HG03565 (cell line): ENCODE measurements around the gene ICOSLG.
"Not testable (repeated sequence)": the region's sequence is repeated elsewhere in the genome, so short reads cannot be mapped to it uniquely, and the experiment has no call there.

Experiments used
- ATAC-seq: cut with Tn5 transposase; IDR thresholded peaks from one replicate; pipeline ENCODE4 v1.9.1; 2021; ENCODE audit warnings: mild to moderate bottlenecking, moderate library complexity; ENCODE audit not compliant: unreplicated experiment

The ICOSLG gene

DNA sequence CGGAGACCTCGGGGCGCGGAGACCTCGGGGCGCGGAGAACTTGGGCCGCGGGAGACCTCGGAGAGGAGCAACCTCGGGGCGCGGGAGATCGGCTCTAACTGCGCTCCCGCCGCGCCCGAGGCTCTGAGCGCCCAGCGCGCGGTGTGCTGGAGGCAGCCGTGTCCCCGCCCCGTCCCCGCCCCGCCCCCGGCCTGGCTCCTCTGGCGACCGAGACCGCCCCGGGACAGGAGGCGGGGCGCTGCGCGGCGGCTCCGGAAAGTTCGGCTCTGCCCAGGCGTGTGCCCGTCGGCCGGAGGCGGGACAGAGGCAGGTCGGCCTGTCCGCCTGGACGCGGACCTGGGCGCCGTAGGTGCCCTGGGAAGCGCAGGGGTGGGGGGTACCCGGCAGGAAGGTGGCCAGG is at the start of gene ICOSLG:
ICOSLG (minus strand) TSS at position 102 of the 400 bp plus-strand sequence. CDS start 126 bp downstream, outside the sequence.
- not testable (repeated sequence) for ATAC-seq

DNA sequence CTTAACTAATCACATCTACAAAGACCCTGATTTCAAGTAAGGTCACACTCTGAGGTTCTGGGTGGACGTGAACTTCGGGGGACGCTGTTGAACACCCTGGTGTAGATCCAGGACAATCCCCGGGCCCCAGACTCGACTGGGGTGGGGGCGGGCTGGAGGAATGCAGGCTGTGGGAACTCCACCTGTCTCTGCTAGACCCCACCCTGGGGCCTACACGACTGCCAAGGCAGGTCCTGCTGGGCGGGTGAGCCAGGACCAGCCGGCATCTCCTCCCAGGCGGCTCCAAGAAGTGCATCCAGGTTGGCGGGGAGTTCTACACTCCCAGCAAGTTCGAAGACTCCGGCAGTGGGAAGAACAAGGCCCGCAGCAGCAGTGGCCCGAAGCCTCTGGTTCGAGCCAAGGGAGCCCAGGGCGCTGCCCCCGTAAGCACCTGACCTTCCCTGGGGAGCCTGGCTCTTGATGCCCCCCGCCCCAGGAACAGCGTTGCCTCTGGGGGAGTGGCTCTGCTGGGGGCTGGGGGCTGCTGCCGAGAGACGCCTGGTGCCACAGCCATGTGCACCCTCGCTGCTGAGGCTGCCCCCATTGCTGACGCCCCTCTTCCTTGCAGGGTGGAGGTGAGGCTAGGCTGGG is 48.8 kb upstream of the ICOSLG start:
- ATAC-seq = no peak

- no peak for ATAC-seq
Measured at GRCh38 chr21:44288251-44289110, 47.7 kb upstream of the ICOSLG start.

GRCh38 chr21:44286716-44287632 is 46.2 kb upstream of the ICOSLG start:
- no peak for ATAC-seq

GRCh38 chr21:44286086-44286715 is 45.5 kb upstream of the ICOSLG start:
- ATAC-seq = no peak

- no peak for ATAC-seq
Measured at GRCh38 chr21:44285138-44285992, 44.6 kb upstream of the ICOSLG start, which contains the start of gene AIRE. AIRE (plus strand) TSS chr21:44285876; CDS start chr21:44286007, 131 bp downstream.

GRCh38 chr21:44283948-44284347 is 43.2 kb upstream of the ICOSLG start:
- no peak for ATAC-seq

DNA sequence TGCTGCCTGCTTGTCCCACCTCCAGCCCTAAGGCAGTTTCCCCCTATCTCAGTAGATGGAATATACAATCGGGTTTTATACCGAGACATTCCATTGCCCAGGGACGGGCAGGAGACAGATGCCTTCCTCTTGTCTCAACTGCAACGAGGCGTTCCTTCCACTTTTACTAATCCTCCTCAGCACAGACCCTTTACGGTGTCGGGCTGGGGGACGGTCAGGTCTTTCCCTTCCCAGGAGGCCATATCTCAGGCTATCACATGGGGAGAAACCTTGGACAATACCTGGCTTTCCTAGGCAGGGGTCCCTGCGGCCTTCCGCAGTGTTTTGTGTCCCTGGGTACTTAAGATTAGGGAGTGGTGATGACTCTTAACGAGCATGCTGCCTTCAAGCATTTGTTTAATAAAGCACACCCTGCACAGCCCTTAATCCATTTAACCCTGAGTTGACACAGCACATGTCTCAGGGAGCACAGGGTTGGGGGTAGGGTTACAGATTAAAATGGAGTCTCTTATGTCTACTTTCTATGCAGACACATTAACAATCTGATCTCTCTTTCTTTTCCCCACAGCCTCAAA is 42.6 kb upstream of the ICOSLG start:
- not testable (repeated sequence) for ATAC-seq

DNA sequence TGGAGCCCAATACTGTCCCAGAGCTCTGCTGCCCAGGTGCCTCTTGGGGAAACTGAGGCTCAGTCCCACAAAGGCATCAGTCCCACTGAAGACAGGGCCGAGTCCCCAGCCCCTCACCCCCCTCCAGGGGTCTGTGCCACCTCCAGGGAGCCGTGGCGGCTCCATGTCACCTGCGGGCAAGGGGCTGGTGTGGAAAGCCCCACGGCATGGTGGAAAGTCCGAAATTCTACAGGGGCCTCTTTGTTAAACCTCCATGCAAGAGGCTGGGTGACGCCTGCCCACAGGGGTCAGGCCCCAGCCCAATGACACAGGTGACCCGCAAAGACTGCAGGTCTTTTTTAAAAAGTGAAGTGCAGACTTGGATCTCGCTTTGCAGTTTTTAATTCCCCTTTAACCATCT is 41.6 kb upstream of the ICOSLG start:
- no peak for ATAC-seq

- ATAC-seq = no peak
Measured at GRCh38 chr21:44281801-44282200, 41.1 kb upstream of the ICOSLG start.

- no peak for ATAC-seq
Measured at GRCh38 chr21:44279354-44280260, 38.9 kb upstream of the ICOSLG start.

DNA sequence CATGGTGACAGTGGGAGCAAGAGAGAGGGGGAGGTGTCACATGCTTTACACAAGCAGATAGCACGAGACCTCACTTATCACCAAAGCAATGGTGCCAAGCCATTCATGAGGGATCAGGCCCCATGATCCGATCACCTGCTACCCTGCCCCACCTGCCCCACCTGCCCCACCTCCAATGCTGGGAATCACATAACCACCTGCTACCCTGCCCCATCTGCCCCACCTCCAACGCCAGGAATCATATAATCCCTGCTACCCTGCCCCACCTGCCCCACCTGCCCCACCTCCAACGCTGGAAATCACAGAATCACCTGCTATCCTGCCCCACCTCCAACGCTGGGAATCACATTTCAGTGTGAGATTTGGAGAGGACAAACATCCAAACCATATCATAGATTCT is 34.3 kb upstream of the ICOSLG start:
- ATAC-seq = no peak

GRCh38 chr21:44273046-44273445 is 32.3 kb upstream of the ICOSLG start:
- ATAC-seq = no peak

DNA sequence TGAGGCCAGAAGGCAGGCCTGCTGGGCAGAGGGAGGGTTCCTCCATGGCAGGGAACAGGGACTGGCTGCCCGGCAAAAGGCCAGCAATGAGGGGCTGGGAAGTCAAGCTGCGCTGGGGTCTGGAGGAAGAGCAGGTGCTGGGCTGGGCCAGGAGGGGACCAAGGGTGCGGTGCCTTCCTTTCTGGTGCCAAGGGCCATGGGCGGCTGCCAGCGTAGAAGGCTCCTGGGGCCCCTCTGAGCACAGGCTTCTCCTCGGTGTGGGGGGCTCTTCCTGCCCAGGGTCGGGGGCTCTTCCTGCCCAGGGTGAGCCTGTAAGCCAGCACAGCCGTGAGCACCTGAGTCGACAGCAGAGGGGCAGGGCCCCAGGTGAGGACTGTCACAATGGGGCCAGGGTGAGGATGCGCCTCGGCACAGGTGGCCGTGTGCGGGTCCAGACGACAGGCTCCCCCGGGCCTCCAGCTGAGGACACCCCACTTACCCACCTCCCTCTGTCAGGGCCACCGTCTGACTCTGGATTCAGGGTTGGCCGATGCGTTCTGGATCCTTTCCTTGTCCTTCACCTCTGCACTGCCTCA is 31.6 kb upstream of the ICOSLG start:
- ATAC-seq = no peak

- ATAC-seq = no peak
Measured at GRCh38 chr21:44271558-44272283, 31.0 kb upstream of the ICOSLG start.

DNA sequence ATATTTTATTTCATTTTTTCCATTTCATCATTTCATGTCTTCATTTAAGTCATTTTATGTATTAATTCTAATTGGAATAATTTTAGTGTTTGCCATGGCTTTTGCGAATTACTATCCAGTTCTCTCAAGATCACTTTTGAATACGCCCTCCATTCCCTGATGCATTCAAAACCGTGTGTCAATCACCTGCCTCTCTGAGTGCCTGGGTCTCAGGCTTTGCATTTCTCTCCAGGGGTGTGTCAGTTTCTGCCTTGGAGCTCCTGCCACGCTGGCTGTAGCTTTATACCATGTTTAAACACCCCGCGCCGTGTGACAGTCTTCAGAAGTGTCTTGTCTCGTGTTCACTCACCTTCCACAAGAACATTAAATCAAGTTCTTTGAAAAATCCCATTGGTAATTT is 28.3 kb upstream of the ICOSLG start:
- ATAC-seq = no peak

DNA sequence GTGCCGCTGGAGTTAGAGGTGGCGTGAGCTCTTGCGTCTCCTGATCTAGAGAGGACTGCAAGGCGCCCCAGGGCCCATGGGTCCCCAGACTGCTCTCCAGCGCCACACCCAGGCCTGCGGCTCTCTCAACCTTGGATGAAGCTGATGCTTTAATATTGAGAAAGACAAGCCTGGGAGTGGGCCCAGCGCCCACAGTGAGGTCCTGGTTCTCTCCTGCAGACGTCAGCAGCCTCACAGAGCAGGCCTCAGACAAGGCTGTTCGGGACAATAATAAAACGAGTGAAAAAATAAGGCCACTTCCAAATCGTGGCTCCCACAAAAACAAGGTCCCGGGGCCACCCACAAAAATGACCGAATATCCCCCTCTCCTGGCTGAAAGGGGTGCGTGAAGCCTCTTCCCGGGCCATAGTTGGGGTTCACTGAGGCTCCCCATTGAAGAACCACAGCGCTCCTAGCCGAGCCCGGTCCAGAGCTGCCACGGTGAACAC is 27.0 kb upstream of the ICOSLG start:
- no peak for ATAC-seq
